ENCODE data around the gene DTX4.
A peak's percentile ranks its signal among the peaks of the same experiment; 100 is the strongest.

Gene DTX4

GRCh38 chr11:59222464-59223060, 50.6 kb downstream of the DTX4 start:
- no peak for DNase-seq

GRCh38 chr11:59223177-59223576, 51.2 kb downstream of the DTX4 start:
- DNase-seq, result no peak

- DNase-seq, result no peak
These were observed 51.7 kb downstream of the DTX4 start for GRCh38 chr11:59223611-59224010.

GRCh38 chr11:59224351-59224928, 52.5 kb downstream of the DTX4 start:
- DNase-seq, result no peak

GRCh38 chr11:59225017-59225416, 53.1 kb downstream of the DTX4 start:
- no peak for DNase-seq

GRCh38 chr11:59226396-59226795, 54.5 kb downstream of the DTX4 start:
- no peak for DNase-seq

GRCh38 chr11:59240322-59240721, 68.4 kb downstream of the DTX4 start:
- no peak for DNase-seq

GRCh38 chr11:59243633-59244032, 71.7 kb downstream of the DTX4 start:
- DNase-seq, result no peak

- DNase-seq, result peak; percentile 49
These were observed 75.7 kb downstream of the DTX4 start for GRCh38 chr11:59247531-59248227.

- DNase-seq, result no peak
These were observed 77.6 kb downstream of the DTX4 start for GRCh38 chr11:59249535-59249934.

GRCh38 chr11:59253001-59253400, 81.1 kb downstream of the DTX4 start:
- DNase-seq, result no peak

- no peak for DNase-seq
These were observed 82.4 kb downstream of the DTX4 start for GRCh38 chr11:59254286-59254685.

GRCh38 chr11:59255281-59255680, 83.3 kb downstream of the DTX4 start:
- no peak for DNase-seq

Data from NCI-H446 treated with DMSO at 0.1 percent for 48 hours (cell line).